ENCODE results near the gene HEATR1.
"Not testable (repeated sequence)": the region's sequence is repeated elsewhere in the genome, so short reads cannot be mapped to it uniquely, and the experiment has no call there.

Gene HEATR1

DNA sequence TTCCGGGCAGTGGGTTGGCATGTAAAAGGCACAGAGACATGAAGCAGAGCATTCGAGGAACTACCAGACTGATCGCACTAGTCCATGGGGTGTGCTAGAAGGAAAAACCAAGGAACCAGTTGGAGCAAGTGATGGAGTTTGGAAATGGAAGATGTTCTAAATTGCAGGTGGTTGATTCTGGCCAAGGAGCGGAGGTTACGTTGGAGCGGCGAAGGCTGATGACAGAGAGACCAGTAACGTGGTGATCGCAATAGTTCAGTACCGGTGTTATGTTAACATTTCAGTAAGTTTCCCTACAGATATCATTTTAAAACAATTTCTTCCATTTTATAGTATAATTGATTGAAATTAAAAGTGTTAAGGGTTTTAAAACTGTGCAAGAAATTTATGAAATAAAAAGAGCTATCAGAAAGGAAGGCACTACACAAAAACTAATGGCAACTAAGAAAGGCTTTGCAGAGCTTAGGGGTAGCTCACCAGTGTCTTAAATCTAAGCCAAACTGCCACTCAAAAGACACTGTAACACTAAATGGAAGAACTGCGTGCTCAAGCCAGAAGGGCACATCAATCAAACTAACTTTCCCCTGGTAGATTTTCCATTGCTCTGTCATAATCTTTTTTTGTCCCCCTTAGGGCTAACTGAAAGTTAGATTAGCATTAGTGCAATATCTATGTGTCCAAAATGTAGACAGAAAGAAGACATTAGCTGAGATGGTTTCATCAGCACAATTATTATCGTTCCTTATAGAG, 11.3 kb upstream of the HEATR1 start:
- TF ChIP-seq, protein P1, sequence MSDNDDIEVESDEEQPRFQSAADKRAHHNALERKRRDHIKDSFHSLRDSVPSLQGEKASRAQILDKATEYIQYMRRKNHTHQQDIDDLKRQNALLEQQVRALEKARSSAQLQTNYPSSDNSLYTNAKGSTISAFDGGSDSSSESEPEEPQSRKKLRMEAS (IDR thresholded peaks at IDR 0.05; ENCODE audit: low read depth, low read length), result no peak
- TF ChIP-seq POLR2A (IDR thresholded peaks at IDR 0.05; ENCODE audit: extremely low read depth, insufficient read length) (no peak), CTCF (IDR thresholded peaks at IDR 0.05; ENCODE audit: low read depth, low read length) (no peak), MYC (IDR thresholded peaks at IDR 0.05; ENCODE audit: low read depth, low read length) (no peak)
- H3K4me3 ChIP-seq (ENCODE audit: low read depth, low read length), result no peak overlapping the region
- DNase-seq (ENCODE audit: low read depth), result no peak

GRCh38 chr1:236612349-236612748, 8.0 kb upstream of the HEATR1 start:
- DNase-seq (ENCODE audit: low read depth), result no peak
- no peak overlapping the region for H3K4me3 ChIP-seq (ENCODE audit: low read depth, low read length)
- no peak for TF ChIP-seq CTCF (IDR thresholded peaks at IDR 0.05; ENCODE audit: low read depth, low read length)
- TF ChIP-seq MYC (IDR thresholded peaks at IDR 0.05; ENCODE audit: low read depth, low read length), result no peak
- TF ChIP-seq, protein P1 (IDR thresholded peaks at IDR 0.05; ENCODE audit: low read depth, low read length), result no peak
- no peak for TF ChIP-seq POLR2A (IDR thresholded peaks at IDR 0.05; ENCODE audit: extremely low read depth, insufficient read length)

- DNase-seq (ENCODE audit: low read depth), result peak; percentile 67
- no peak overlapping the region for H3K4me3 ChIP-seq (ENCODE audit: low read depth, low read length)
- TF ChIP-seq CTCF (IDR thresholded peaks at IDR 0.05; ENCODE audit: low read depth, low read length), result peak; percentile 60
- TF ChIP-seq, protein P1 (IDR thresholded peaks at IDR 0.05; ENCODE audit: low read depth, low read length), result no peak
- no peak for TF ChIP-seq MYC (IDR thresholded peaks at IDR 0.05; ENCODE audit: low read depth, low read length)
Measured at GRCh38 chr1:236608930-236609726, 4.8 kb upstream of the HEATR1 start.

DNA sequence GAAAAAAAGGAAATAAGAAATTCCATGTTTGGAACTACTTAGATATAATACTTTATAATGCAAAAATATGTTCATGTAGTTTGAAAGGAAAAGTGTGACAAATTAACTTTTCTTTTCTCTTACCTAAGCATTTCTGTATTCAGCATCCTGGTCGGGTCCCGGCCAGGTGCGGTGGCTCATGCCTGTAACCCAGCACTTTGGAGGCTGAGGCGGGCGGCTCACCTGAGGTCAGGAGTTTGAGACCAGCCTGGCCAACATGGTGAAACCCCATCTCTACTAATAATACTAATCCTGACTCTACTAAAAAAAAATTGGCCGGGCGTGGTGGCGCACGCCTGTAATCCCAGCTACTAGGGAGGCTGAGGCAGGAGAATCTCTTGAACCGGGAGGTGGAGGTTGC, 3.3 kb upstream of the HEATR1 start:
- H3K4me3 ChIP-seq (ENCODE audit: low read depth, low read length); DNase-seq (ENCODE audit: low read depth): not testable (repeated sequence)

GRCh38 chr1:236604905-236605806, 840 bp upstream of the HEATR1 start:
- TF ChIP-seq CTCF (IDR thresholded peaks at IDR 0.05; ENCODE audit: low read depth, low read length), result no peak
- peak overlapping the region; percentile 84 for H3K4me3 ChIP-seq (ENCODE audit: low read depth, low read length)
- no peak for DNase-seq (ENCODE audit: low read depth)

DNA sequence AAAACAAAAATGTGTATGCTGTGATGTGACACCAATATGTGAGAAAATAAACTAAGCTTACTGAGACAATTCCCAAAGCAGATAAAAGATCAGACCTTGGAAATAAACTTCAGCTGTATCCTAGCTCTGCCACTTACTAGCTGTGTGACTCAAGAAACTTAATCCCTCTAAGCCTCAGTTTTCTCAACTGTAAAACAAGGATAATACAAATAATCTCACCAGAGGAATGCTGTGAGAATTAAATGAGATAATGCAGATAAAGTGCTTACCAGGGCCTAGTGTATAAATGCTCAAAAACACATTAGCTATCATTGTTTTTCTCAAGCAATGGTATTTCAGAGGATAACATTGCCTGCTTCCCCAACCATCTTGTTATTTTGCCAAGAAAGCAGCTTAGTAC, 2.1 kb downstream of the HEATR1 start:
- TF ChIP-seq POLR2A (IDR thresholded peaks at IDR 0.05; ENCODE audit: extremely low read depth, insufficient read length) (no peak), CTCF (IDR thresholded peaks at IDR 0.05; ENCODE audit: low read depth, low read length) (no peak), MYC (IDR thresholded peaks at IDR 0.05; ENCODE audit: low read depth, low read length) (no peak)
- TF ChIP-seq, protein P1 (IDR thresholded peaks at IDR 0.05; ENCODE audit: low read depth, low read length), result no peak
- DNase-seq (ENCODE audit: low read depth), result no peak
- no peak overlapping the region for H3K4me3 ChIP-seq (ENCODE audit: low read depth, low read length)
